ENCODE measurements around the gene OR6M1. TPM values are rescaled to one million over a fixed set of nuclear protein-coding genes. Genes with fewer than 3 reads are reported as not detected.

The OR6M1 gene
- total and polyA plus RNA-seq, 2 of the 13 experiments (the other 11 are each of a cell fraction or from before 2014, with no cell fraction given) = not detected

DNA sequence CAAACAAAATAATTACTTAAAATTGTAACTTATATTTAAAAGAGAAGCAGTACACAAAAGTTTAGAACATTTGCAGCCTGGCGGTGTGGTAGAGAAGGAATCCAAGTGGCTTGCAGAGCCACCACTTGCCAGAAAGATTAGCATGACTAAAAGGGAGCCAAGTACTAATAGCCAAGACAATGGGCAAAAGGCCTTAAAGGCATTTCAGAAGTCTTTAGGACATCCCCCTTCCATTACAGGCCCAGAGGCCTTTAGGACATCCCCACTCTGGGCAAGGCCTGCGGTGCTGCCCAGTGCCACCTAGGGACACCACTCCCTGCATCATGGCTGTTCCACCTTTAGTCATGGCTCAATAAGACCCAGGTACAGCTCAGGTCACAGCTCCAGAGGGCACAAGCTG is 46.9 kb upstream of the OR6M1 start (continued):
- TF ChIP-seq RFX1 (IDR thresholded peaks at IDR 0.05) = no peak
- no peak for TF ChIP-seq ZFP36L2 (CRISPR knock-in tag; IDR thresholded peaks at IDR 0.05)
- no peak for TF ChIP-seq HNRNPK (IDR thresholded peaks at IDR 0.05; ENCODE audit: low read depth, low read length, poor library complexity, severe bottlenecking)

DNA sequence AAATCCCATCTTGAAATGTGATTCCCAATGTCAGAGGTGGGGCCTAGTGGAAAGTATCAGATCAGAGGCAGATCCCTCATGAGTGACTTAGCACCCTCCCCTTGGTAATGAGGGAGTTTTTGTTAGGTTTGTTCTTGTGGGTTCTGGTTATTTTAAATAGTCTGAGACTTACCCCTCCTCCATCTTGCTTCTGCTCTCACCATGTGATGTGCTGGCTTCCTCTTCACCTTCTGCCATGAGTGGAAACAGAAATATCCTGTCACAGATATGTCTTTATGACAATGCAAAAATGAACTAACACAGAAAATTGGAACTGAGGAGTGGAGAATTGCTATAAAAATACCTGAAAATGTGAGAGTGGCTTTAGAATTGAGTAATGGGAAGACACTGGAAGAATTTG is 46.2 kb upstream of the OR6M1 start:
- Histone ChIP-seq H3K4me3 (replicated peaks in 1 of 3; ENCODE audit: insufficient read depth in 1 of 3, low read depth in 2 of 3, low read length in 3 of 3) (no peak overlapping the region), H3K9me3 (ENCODE audit: low read length) (peaks cover 35% of the 10 kb centered on the region), H3K27ac (ENCODE audit: extremely low read length, insufficient read depth, low read length) (no peak overlapping the region), H3K9ac (ENCODE audit: insufficient read depth, low read depth, low read length) (no peak overlapping the region), H4K20me1 (ENCODE audit: insufficient read depth, low read length) (no peaks in the 10 kb centered on the region), H3K4me2 (ENCODE audit: low read depth, low read length) (no peak overlapping the region), H3K79me2 (ENCODE audit: insufficient read depth, low read length) (no peaks in the 10 kb centered on the region), H3K27me3 (ENCODE audit: control insufficient read depth in 1 of 2, insufficient read depth in 2 of 2, low read length in 2 of 2) (no peaks in the 10 kb centered on the region), H3K4me1 (ENCODE audit: insufficient read depth, low read length) (no peaks in the 10 kb centered on the region), H3K36me3 (replicated peaks in 1 of 2; ENCODE audit: control insufficient read depth in 1 of 2, insufficient read depth in 2 of 2, low read length in 2 of 2) (no peaks in the 10 kb centered on the region), H2AFZ (ENCODE audit: low read length) (no peak overlapping the region)
- intact Hi-C loops (cut with micrococcal nuclease; ENCODE audit: unreplicated experiment) = no loop called here
- in situ Hi-C loops (cut with HindIII; ENCODE audit: extremely low pct_ligation_motif_present, low pct_unique_long_range_greater_than_20kb) = no loop called here
- CTCF ChIA-PET (ENCODE audit: low intra/inter-chr PET ratio, low total read pairs) = no interaction called here
- DNase-seq (ENCODE audit: low spot score) = no peak
- FAIRE-seq = no peak
- POLR2A ChIA-PET = no interaction called here
- TF ChIP-seq ZMAT3 (CRISPR knock-in tag; conservative IDR thresholded peaks at IDR 0.05) (no peak), MIER3 (CRISPR knock-in tag; IDR thresholded peaks at IDR 0.05; ENCODE audit: borderline replicate concordance) (no peak)
- BruUV-seq (replicated peaks) = no TSS peak
- no peak for ATAC-seq

DNA sequence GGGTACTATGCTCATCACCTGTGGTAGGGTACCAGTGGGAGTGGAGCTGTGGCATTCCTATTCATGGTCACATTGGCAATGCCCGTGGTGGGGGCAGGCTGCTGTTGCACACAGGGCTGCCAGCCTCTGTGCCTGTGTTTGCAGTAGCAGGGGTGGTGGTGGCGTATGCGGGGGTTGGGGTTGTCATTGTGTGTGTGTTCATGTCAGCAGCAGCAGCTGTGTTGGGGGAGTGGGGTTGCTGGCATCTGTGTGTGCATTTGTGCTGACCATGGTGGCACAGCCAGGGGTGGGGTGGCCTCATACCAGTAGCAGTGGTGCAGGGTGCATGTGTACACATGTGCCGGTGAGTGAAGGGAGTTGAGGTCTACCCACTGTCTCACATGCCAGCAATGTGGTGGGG is 45.0 kb upstream of the OR6M1 start:
- no peak overlapping the region for H3K27ac ChIP-seq (ENCODE audit: extremely low read length, insufficient read depth, low read length)
- TF ChIP-seq, protein P1, sequence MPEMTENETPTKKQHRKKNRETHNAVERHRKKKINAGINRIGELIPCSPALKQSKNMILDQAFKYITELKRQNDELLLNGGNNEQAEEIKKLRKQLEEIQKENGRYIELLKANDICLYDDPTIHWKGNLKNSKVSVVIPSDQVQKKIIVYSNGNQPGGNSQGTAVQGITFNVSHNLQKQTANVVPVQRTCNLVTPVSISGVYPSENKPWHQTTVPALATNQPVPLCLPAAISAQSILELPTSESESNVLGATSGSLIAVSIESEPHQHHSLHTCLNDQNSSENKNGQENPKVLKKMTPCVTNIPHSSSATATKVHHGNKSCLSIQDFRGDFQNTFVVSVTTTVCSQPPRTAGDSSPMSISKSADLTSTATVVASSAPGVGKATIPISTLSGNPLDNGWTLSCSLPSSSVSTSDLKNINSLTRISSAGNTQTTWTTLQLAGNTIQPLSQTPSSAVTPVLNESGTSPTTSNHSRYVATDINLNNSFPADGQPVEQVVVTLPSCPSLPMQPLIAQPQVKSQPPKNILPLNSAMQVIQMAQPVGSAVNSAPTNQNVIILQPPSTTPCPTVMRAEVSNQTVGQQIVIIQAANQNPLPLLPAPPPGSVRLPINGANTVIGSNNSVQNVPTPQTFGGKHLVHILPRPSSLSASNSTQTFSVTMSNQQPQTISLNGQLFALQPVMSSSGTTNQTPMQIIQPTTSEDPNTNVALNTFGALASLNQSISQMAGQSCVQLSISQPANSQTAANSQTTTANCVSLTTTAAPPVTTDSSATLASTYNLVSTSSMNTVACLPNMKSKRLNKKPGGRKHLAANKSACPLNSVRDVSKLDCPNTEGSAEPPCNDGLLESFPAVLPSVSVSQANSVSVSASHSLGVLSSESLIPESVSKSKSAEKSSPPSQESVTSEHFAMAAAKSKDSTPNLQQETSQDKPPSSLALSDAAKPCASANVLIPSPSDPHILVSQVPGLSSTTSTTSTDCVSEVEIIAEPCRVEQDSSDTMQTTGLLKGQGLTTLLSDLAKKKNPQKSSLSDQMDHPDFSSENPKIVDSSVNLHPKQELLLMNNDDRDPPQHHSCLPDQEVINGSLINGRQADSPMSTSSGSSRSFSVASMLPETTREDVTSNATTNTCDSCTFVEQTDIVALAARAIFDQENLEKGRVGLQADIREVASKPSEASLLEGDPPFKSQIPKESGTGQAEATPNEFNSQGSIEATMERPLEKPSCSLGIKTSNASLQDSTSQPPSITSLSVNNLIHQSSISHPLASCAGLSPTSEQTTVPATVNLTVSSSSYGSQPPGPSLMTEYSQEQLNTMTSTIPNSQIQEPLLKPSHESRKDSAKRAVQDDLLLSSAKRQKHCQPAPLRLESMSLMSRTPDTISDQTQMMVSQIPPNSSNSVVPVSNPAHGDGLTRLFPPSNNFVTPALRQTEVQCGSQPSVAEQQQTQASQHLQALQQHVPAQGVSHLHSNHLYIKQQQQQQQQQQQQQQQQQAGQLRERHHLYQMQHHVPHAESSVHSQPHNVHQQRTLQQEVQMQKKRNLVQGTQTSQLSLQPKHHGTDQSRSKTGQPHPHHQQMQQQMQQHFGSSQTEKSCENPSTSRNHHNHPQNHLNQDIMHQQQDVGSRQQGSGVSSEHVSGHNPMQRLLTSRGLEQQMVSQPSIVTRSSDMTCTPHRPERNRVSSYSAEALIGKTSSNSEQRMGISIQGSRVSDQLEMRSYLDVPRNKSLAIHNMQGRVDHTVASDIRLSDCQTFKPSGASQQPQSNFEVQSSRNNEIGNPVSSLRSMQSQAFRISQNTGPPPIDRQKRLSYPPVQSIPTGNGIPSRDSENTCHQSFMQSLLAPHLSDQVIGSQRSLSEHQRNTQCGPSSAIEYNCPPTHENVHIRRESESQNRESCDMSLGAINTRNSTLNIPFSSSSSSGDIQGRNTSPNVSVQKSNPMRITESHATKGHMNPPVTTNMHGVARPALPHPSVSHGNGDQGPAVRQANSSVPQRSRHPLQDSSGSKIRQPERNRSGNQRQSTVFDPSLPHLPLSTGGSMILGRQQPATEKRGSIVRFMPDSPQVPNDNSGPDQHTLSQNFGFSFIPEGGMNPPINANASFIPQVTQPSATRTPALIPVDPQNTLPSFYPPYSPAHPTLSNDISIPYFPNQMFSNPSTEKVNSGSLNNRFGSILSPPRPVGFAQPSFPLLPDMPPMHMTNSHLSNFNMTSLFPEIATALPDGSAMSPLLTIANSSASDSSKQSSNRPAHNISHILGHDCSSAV (CRISPR knock-in tag; IDR thresholded peaks at IDR 0.05; ENCODE audit: borderline replicate concordance) = no peak
- TF ChIP-seq BORCS8-MEF2B (CRISPR knock-in tag; IDR thresholded peaks at IDR 0.05) (no peak), ZNF552 (CRISPR knock-in tag; IDR thresholded peaks at IDR 0.05; ENCODE audit: borderline replicate concordance) (no peak), ZNF33A (CRISPR knock-in tag; IDR thresholded peaks at IDR 0.05; ENCODE audit: borderline replicate concordance) (no peak), ZNF292 (CRISPR knock-in tag; IDR thresholded peaks at IDR 0.05; ENCODE audit: borderline replicate concordance, low read depth) (no peak), ZNF780A (CRISPR knock-in tag; IDR thresholded peaks at IDR 0.05) (no peak)

More for the DNA sequence above, 45.0 kb upstream of the OR6M1 start:
- no TSS peak for BruUV-seq (replicated peaks)
- no peak for ATAC-seq
- H4K20me1 ChIP-seq (ENCODE audit: insufficient read depth, low read length) = no peaks in the 10 kb centered on the region
- H3K36me3 ChIP-seq (replicated peaks in 1 of 2; ENCODE audit: control insufficient read depth in 1 of 2, insufficient read depth in 2 of 2, low read length in 2 of 2) = no peaks in the 10 kb centered on the region
- peaks cover 35% of the 10 kb centered on the region for H3K9me3 ChIP-seq (ENCODE audit: low read length)
- H3K4me3 ChIP-seq (replicated peaks in 1 of 3; ENCODE audit: insufficient read depth in 1 of 3, low read depth in 2 of 3, low read length in 3 of 3) = no peak overlapping the region
- H3K4me2 ChIP-seq (ENCODE audit: low read depth, low read length) = no peak overlapping the region
- DNase-seq (ENCODE audit: low spot score) = no peak
- no peaks in the 10 kb centered on the region for H3K4me1 ChIP-seq (ENCODE audit: insufficient read depth, low read length)
- ChIA-PET CTCF (ENCODE audit: low intra/inter-chr PET ratio, low total read pairs) (no interaction called here), POLR2A (no interaction called here)
- H3K27me3 ChIP-seq (ENCODE audit: control insufficient read depth in 1 of 2, insufficient read depth in 2 of 2, low read length in 2 of 2) = no peaks in the 10 kb centered on the region
- no peaks in the 10 kb centered on the region for H3K79me2 ChIP-seq (ENCODE audit: insufficient read depth, low read length)
- no peak for FAIRE-seq
- 0% methylated on average over 1 of the region's 4 CpGs for WGBS (ENCODE audit: low lambda C conversion rate)
- intact Hi-C loops (cut with micrococcal nuclease; ENCODE audit: unreplicated experiment) (no loop called here), in situ Hi-C loops (cut with HindIII; ENCODE audit: extremely low pct_ligation_motif_present, low pct_unique_long_range_greater_than_20kb) (no loop called here)
- no peak overlapping the region for H2AFZ ChIP-seq (ENCODE audit: low read length)
- no peak overlapping the region for H3K9ac ChIP-seq (ENCODE audit: insufficient read depth, low read depth, low read length)

Data from HepG2 (cell line).